ENCODE data around the gene PNN. TPM values are rescaled to one million over a fixed set of nuclear protein-coding genes. Genes with fewer than 3 reads are reported as not detected.
"Not testable (repeated sequence)": the region's sequence is repeated elsewhere in the genome, so short reads cannot be mapped to it uniquely, and the experiment has no call there.

The PNN gene
- total RNA-seq, 1 donor from 2014 or later: 78.1 TPM

GRCh38 chr14:39182770-39183684 lies 8.0 kb downstream of the PNN start:
- Histone ChIP-seq H3K4me2 (ENCODE audit: low read length) (no peak overlapping the region), H3K9ac (ENCODE audit: low read length) (no peak overlapping the region), H4K20me1 (ENCODE audit: insufficient read depth, low read length) (peaks cover 39% of the 10 kb centered on the region), H3K27ac (ENCODE audit: low read depth, low read length) (no peak overlapping the region), H2AFZ (ENCODE audit: low read depth, low read length) (no peak overlapping the region), H3K27me3 (ENCODE audit: insufficient read depth, low read length) (no peaks in the 10 kb centered on the region), H3K79me2 (ENCODE audit: insufficient read depth, low read length) (peaks cover 41% of the 10 kb centered on the region), H3K9me3 (ENCODE audit: insufficient read depth, low read depth, low read length) (no peaks in the 10 kb centered on the region), H3K36me3 (ENCODE audit: insufficient read depth, low read length) (peaks cover 66% of the 10 kb centered on the region), H3K4me1 (ENCODE audit: insufficient read depth, low read length) (no peaks in the 10 kb centered on the region), H3K4me3 (ENCODE audit: insufficient read depth, low read depth, low read length) (no peak overlapping the region)
- Mint-ChIP-seq H3K4me3 (ENCODE audit: unreplicated experiment) (no peak overlapping the region), H3K9me3 (ENCODE audit: unreplicated experiment) (no peaks in the 10 kb centered on the region), H3K27me3 (ENCODE audit: low read depth, unreplicated experiment) (no peaks in the 10 kb centered on the region), H3K4me1 (ENCODE audit: low read depth, unreplicated experiment) (peaks cover 5% of the 10 kb centered on the region), H3K27ac (ENCODE audit: unreplicated experiment) (no peak overlapping the region), H3K36me3 (ENCODE audit: low read depth, unreplicated experiment) (peaks cover 18% of the 10 kb centered on the region)
- TF ChIP-seq EZH2 (IDR thresholded peaks at IDR 0.05; ENCODE audit: insufficient read depth, low read length): no peak
- TF ChIP-seq, protein P1, sequence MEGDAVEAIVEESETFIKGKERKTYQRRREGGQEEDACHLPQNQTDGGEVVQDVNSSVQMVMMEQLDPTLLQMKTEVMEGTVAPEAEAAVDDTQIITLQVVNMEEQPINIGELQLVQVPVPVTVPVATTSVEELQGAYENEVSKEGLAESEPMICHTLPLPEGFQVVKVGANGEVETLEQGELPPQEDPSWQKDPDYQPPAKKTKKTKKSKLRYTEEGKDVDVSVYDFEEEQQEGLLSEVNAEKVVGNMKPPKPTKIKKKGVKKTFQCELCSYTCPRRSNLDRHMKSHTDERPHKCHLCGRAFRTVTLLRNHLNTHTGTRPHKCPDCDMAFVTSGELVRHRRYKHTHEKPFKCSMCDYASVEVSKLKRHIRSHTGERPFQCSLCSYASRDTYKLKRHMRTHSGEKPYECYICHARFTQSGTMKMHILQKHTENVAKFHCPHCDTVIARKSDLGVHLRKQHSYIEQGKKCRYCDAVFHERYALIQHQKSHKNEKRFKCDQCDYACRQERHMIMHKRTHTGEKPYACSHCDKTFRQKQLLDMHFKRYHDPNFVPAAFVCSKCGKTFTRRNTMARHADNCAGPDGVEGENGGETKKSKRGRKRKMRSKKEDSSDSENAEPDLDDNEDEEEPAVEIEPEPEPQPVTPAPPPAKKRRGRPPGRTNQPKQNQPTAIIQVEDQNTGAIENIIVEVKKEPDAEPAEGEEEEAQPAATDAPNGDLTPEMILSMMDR (IDR thresholded peaks at IDR 0.05; ENCODE audit: insufficient read depth, low read depth, low read length): no peak
- no peak for DNase-seq (ENCODE audit: low read depth)
- FAIRE-seq: no peak

DNA sequence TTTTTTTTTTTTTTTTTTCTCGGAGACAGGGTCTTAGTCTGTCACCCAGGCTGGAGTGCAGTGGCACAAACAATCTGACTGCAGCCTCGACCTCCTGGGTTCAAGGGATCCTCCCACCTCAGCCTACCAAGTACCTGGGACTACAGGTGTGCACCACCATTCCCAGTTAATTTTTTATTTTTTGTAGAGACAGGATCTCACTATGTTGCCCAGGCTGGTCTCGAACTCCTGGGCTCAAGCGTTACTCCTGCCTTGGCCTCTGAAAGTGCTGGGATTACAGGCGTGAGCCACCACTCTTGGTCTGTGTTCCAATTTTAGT lies 8.6 kb downstream of the PNN start:
- H3K27ac Mint-ChIP-seq (ENCODE audit: unreplicated experiment); H3K27me3 ChIP-seq (ENCODE audit: insufficient read depth, low read length); H3K27ac ChIP-seq (ENCODE audit: low read depth, low read length); H3K4me3 ChIP-seq (ENCODE audit: insufficient read depth, low read depth, low read length); H3K4me1 Mint-ChIP-seq (ENCODE audit: low read depth, unreplicated experiment); H3K4me3 Mint-ChIP-seq (ENCODE audit: unreplicated experiment); FAIRE-seq; H3K9me3 Mint-ChIP-seq (ENCODE audit: unreplicated experiment); H2AFZ ChIP-seq (ENCODE audit: low read depth, low read length); DNase-seq (ENCODE audit: low read depth); H3K27me3 Mint-ChIP-seq (ENCODE audit: low read depth, unreplicated experiment); H3K9ac ChIP-seq (ENCODE audit: low read length); H3K4me1 ChIP-seq (ENCODE audit: insufficient read depth, low read length); H3K4me2 ChIP-seq (ENCODE audit: low read length); H3K9me3 ChIP-seq (ENCODE audit: insufficient read depth, low read depth, low read length): not testable (repeated sequence)
- Histone ChIP-seq H3K36me3 (ENCODE audit: insufficient read depth, low read length) (peaks cover 61% of the 10 kb centered on the region), H3K79me2 (ENCODE audit: insufficient read depth, low read length) (peaks cover 35% of the 10 kb centered on the region), H4K20me1 (ENCODE audit: insufficient read depth, low read length) (peaks cover 34% of the 10 kb centered on the region)
- peaks cover 18% of the 10 kb centered on the region for H3K36me3 Mint-ChIP-seq (ENCODE audit: low read depth, unreplicated experiment)

- Mint-ChIP-seq H3K4me1 (ENCODE audit: low read depth, unreplicated experiment) (peaks cover 8% of the 10 kb centered on the region), H3K9me3 (ENCODE audit: unreplicated experiment) (no peaks in the 10 kb centered on the region), H3K36me3 (ENCODE audit: low read depth, unreplicated experiment) (peaks cover 12% of the 10 kb centered on the region), H3K27me3 (ENCODE audit: low read depth, unreplicated experiment) (no peaks in the 10 kb centered on the region), H3K27ac (ENCODE audit: unreplicated experiment) (no peak overlapping the region), H3K4me3 (ENCODE audit: unreplicated experiment) (no peak overlapping the region)
- Histone ChIP-seq H3K4me2 (ENCODE audit: low read length) (no peak overlapping the region), H3K36me3 (ENCODE audit: insufficient read depth, low read length) (peaks cover 52% of the 10 kb centered on the region), H3K79me2 (ENCODE audit: insufficient read depth, low read length) (peaks cover 26% of the 10 kb centered on the region), H3K9me3 (ENCODE audit: insufficient read depth, low read depth, low read length) (no peaks in the 10 kb centered on the region), H3K4me1 (ENCODE audit: insufficient read depth, low read length) (peaks cover 2% of the 10 kb centered on the region), H3K27me3 (ENCODE audit: insufficient read depth, low read length) (no peaks in the 10 kb centered on the region), H3K27ac (ENCODE audit: low read depth, low read length) (no peak overlapping the region), H3K9ac (ENCODE audit: low read length) (no peak overlapping the region), H2AFZ (ENCODE audit: low read depth, low read length) (no peak overlapping the region), H4K20me1 (ENCODE audit: insufficient read depth, low read length) (peaks cover 34% of the 10 kb centered on the region), H3K4me3 (ENCODE audit: insufficient read depth, low read depth, low read length) (no peak overlapping the region)
- TF ChIP-seq, protein P1 (IDR thresholded peaks at IDR 0.05; ENCODE audit: insufficient read depth, low read depth, low read length): no peak
- no peak for TF ChIP-seq EZH2 (IDR thresholded peaks at IDR 0.05; ENCODE audit: insufficient read depth, low read length)
- FAIRE-seq (no peak), DNase-seq (ENCODE audit: low read depth) (no peak)
Observed at GRCh38 chr14:39184628-39185255, 9.7 kb downstream of the PNN start.

All from astrocyte (in vitro differentiated cells and primary cell).